IPS-11a (cell line): ENCODE results near the gene PDZD2.

Experiments used
- H3K4me3 ChIP-seq: one replicate; pipeline ENCODE4 v1.5.1; 2013; ENCODE audit warnings: low read depth, low read length, control low read depth

PDZD2 gene

GRCh38 chr5:32156635-32157034 is 517.7 kb downstream of the PDZD2 start:
- H3K4me3 ChIP-seq = no peak overlapping the region

GRCh38 chr5:32157078-32157477 is 518.1 kb downstream of the PDZD2 start:
- H3K4me3 ChIP-seq = no peak overlapping the region

- no peak overlapping the region for H3K4me3 ChIP-seq
These were observed 519.7 kb downstream of the PDZD2 start for GRCh38 chr5:32158679-32158975.

GRCh38 chr5:32159328-32160072 is 520.6 kb downstream of the PDZD2 start:
- no peak overlapping the region for H3K4me3 ChIP-seq

- no peak overlapping the region for H3K4me3 ChIP-seq
These were observed 521.3 kb downstream of the PDZD2 start for GRCh38 chr5:32160228-32160627.
